Subcutaneous abdominal adipose tissue (tissue), 5 donors: ENCODE results near the gene BICC1.

ENCODE experiments used
- H3K27ac ChIP-seq: one replicate; pipeline ENCODE4 v1.7.0; 2013; ENCODE audit warnings: low read depth, mild to moderate bottlenecking, inconsistent platforms, low read length, moderate library complexity
- H3K27me3 ChIP-seq, 5 donors: one replicate each; pipeline ENCODE4 v1.7.0; 2013; ENCODE audit warnings: low read length in 5 of 5, inconsistent platforms in 1 of 5; ENCODE audit not compliant: control insufficient read depth in 5 of 5, insufficient read depth in 4 of 5
- H3K36me3 ChIP-seq, 5 donors: one replicate each; pipeline ENCODE4 v1.7.0; 2013; ENCODE audit warnings: low read length in 5 of 5; ENCODE audit not compliant: control insufficient read depth in 5 of 5, insufficient read depth in 5 of 5
- H3K4me1 ChIP-seq, 5 donors: one replicate each; pipeline ENCODE4 v1.7.0; 2013; ENCODE audit warnings: low read length in 5 of 5, mild to moderate bottlenecking in 3 of 5, moderate library complexity in 1 of 5; ENCODE audit not compliant: control insufficient read depth in 5 of 5, insufficient read depth in 5 of 5
- H3K4me3 ChIP-seq, 5 donors: one replicate each; pipeline ENCODE4 v1.7.0; 2013; ENCODE audit warnings: low read length in 5 of 5, low read depth in 1 of 5
- H3K9ac ChIP-seq, 5 donors: one replicate each; pipeline ENCODE4 v1.7.0; 2013; ENCODE audit warnings: low read length in 5 of 5, mild to moderate bottlenecking in 4 of 5, moderate library complexity in 3 of 5
- H3K9me3 ChIP-seq, 5 donors: one replicate each; pipeline ENCODE4 v1.7.0; 2013; ENCODE audit warnings: low read length in 5 of 5; ENCODE audit not compliant: control insufficient read depth in 5 of 5
- donor health status: healthy.
- donor health status: healthy.
- donor health status: healthy.
- donor health status: healthy.
- donor health status: healthy.

The BICC1 gene

GRCh38 chr10:58576751-58577436 lies 64.2 kb downstream of the BICC1 start:
- Histone ChIP-seq H3K36me3 (no peaks in the 10 kb centered on the region), H3K4me1 (peaks cover 0 to 48% (median 42%) of the 10 kb centered on the region in 5 donors), H3K27ac (peak overlapping the region; percentile 15)

GRCh38 chr10:58577437-58577777 lies 64.7 kb downstream of the BICC1 start:
- peak overlapping the region in 2 of 5 donors; percentile 2 to 12 for H3K4me3 ChIP-seq
- peaks cover 0 to under 1% (median 0%) of the 10 kb centered on the region in 5 donors for H3K9me3 ChIP-seq
- no peaks in the 10 kb centered on the region for H3K36me3 ChIP-seq
- H3K4me1 ChIP-seq: peaks cover 0 to 48% (median 42%) of the 10 kb centered on the region in 5 donors
- H3K9ac ChIP-seq: no peak overlapping the region
- H3K27me3 ChIP-seq: no peaks in the 10 kb centered on the region
- H3K27ac ChIP-seq: peak overlapping the region; percentile 15

More at GRCh38 chr10:58576751-58577436, 64.2 kb downstream of the BICC1 start:
- no peak overlapping the region for H3K9ac ChIP-seq
- no peaks in the 10 kb centered on the region for H3K9me3 ChIP-seq
- H3K4me3 ChIP-seq: peak overlapping the region in 2 of 5 donors; percentile 2 to 12
- H3K27me3 ChIP-seq: no peaks in the 10 kb centered on the region

- Histone ChIP-seq H3K4me1 (peaks cover 0 to 45% (median 42%) of the 10 kb centered on the region in 5 donors), H3K4me3 (no peak overlapping the region), H3K27me3 (no peaks in the 10 kb centered on the region), H3K9ac (peak overlapping the region in 1 of 5 donors; percentile 23), H3K36me3 (no peaks in the 10 kb centered on the region), H3K9me3 (peaks cover 0 to 5% (median 3%) of the 10 kb centered on the region in 5 donors), H3K27ac (peak overlapping the region; percentile 30)
Observed at GRCh38 chr10:58578366-58578765, 65.7 kb downstream of the BICC1 start.

GRCh38 chr10:58579011-58579655 lies 66.5 kb downstream of the BICC1 start:
- H3K4me3 ChIP-seq: peak overlapping the region in 1 of 5 donors; percentile 26
- no peak overlapping the region for H3K9ac ChIP-seq
- H3K27me3 ChIP-seq: no peaks in the 10 kb centered on the region
- peaks cover 0 to 5% (median 3%) of the 10 kb centered on the region in 5 donors for H3K9me3 ChIP-seq
- H3K27ac ChIP-seq: no peak overlapping the region
- no peaks in the 10 kb centered on the region for H3K36me3 ChIP-seq
- H3K4me1 ChIP-seq: peaks cover 0 to 43% (median 38%) of the 10 kb centered on the region in 5 donors

- Histone ChIP-seq H3K36me3 (no peaks in the 10 kb centered on the region), H3K4me1 (peaks cover 0 to 28% (median 25%) of the 10 kb centered on the region in 5 donors), H3K9me3 (peaks cover 0 to 5% (median 3%) of the 10 kb centered on the region in 5 donors), H3K9ac (no peak overlapping the region), H3K27ac (no peak overlapping the region), H3K27me3 (no peaks in the 10 kb centered on the region), H3K4me3 (no peak overlapping the region)
Observed at GRCh38 chr10:58582045-58582444, 69.4 kb downstream of the BICC1 start.

- no peak overlapping the region for H3K4me3 ChIP-seq
- H3K27me3 ChIP-seq: no peaks in the 10 kb centered on the region
- H3K4me1 ChIP-seq: peaks cover 0 to 8% (median 5%) of the 10 kb centered on the region in 5 donors
- H3K9ac ChIP-seq: no peak overlapping the region
- H3K9me3 ChIP-seq: peaks cover 0 to 5% (median 3%) of the 10 kb centered on the region in 5 donors
- H3K27ac ChIP-seq: no peak overlapping the region
- H3K36me3 ChIP-seq: no peaks in the 10 kb centered on the region
Observed at GRCh38 chr10:58585435-58585834, 72.8 kb downstream of the BICC1 start.

GRCh38 chr10:58586282-58587245 lies 73.9 kb downstream of the BICC1 start:
- Histone ChIP-seq H3K4me3 (no peak overlapping the region), H3K27me3 (no peaks in the 10 kb centered on the region), H3K9ac (no peak overlapping the region), H3K4me1 (peaks cover 0 to 15% (median 8%) of the 10 kb centered on the region in 5 donors), H3K27ac (no peak overlapping the region), H3K9me3 (peaks cover 0 to 5% (median 3%) of the 10 kb centered on the region in 5 donors), H3K36me3 (no peaks in the 10 kb centered on the region)

- Histone ChIP-seq H3K36me3 (no peaks in the 10 kb centered on the region), H3K4me3 (no peak overlapping the region), H3K27me3 (no peaks in the 10 kb centered on the region), H3K4me1 (peaks cover 0 to 15% (median 8%) of the 10 kb centered on the region in 5 donors), H3K9ac (no peak overlapping the region), H3K9me3 (peaks cover 0 to 3% (median under 1%) of the 10 kb centered on the region in 5 donors), H3K27ac (no peak overlapping the region)
Observed at GRCh38 chr10:58587676-58588075, 75.0 kb downstream of the BICC1 start.

GRCh38 chr10:58588673-58589265 lies 76.1 kb downstream of the BICC1 start:
- no peak overlapping the region for H3K27ac ChIP-seq
- no peak overlapping the region for H3K4me3 ChIP-seq
- H3K9me3 ChIP-seq: no peaks in the 10 kb centered on the region
- peaks cover 0 to 15% (median 8%) of the 10 kb centered on the region in 5 donors for H3K4me1 ChIP-seq
- H3K9ac ChIP-seq: no peak overlapping the region
- no peaks in the 10 kb centered on the region for H3K27me3 ChIP-seq
- H3K36me3 ChIP-seq: no peaks in the 10 kb centered on the region
